T-helper 1 cell treated with Interleukin-12 subunit alpha and Interleukin-12 subunit beta and Interleukin-4 antibody, amounts not matched to agents 30 μg/mL and 1 μg/mL, for 36 hours (primary cell): ENCODE measurements around the gene XPO5.
"Not testable (repeated sequence)": the region's sequence is repeated elsewhere in the genome, so short reads cannot be mapped to it uniquely, and the experiment has no call there.

Experiments used
- H3K27ac Mint-ChIP-seq: one replicate; pipeline ENCODE4 v1.8.0; 2021; ENCODE audit warnings: mild to moderate bottlenecking, mixed read lengths
- H3K27me3 Mint-ChIP-seq: one replicate; pipeline ENCODE4 v1.8.0; 2021; ENCODE audit warnings: low read depth, mixed read lengths
- H3K36me3 Mint-ChIP-seq: one replicate; pipeline ENCODE4 v1.8.0; 2021; ENCODE audit warnings: low read depth, mixed read lengths
- H3K4me1 Mint-ChIP-seq: one replicate; pipeline ENCODE4 v1.8.0; 2021; ENCODE audit warnings: low read depth, mixed read lengths
- H3K4me3 Mint-ChIP-seq: one replicate; pipeline ENCODE4 v1.8.0; 2021; ENCODE audit warnings: mild to moderate bottlenecking, moderate library complexity, mixed read lengths
- H3K9me3 Mint-ChIP-seq: one replicate; pipeline ENCODE4 v1.8.0; 2021; ENCODE audit warnings: mixed read lengths

Gene XPO5

DNA sequence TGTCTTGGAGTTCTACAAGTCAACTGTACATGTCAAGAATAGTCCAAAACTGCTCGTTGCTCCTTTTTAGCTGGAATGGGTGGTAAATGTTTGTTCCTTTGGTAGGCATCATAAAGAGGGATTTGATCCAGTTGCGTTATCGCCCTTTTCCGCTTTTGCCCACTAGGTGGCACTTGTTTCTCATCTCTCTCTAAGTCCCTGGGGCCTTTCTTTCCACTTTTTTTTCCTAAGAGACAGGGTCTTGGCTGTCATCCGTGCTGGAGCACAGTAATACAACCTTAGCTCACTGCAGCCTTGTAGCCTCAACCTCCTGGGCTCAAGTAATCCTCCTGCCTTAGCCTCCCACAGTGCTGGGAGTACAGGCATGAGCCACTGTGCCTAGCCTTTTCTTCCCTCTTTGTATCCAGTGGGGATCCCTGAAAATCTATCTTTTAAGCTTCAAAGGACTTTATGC lies 32.5 kb upstream of the XPO5 start:
- H3K27me3 Mint-ChIP-seq: no peaks in the 10 kb centered on the region
- peaks cover 38% of the 10 kb centered on the region for H3K36me3 Mint-ChIP-seq
- H3K27ac Mint-ChIP-seq: peak overlapping the region; percentile 53
- H3K9me3 Mint-ChIP-seq: no peaks in the 10 kb centered on the region
- peaks cover 9% of the 10 kb centered on the region for H3K4me1 Mint-ChIP-seq
- no peak overlapping the region for H3K4me3 Mint-ChIP-seq

GRCh38 chr6:43606019-43606418 lies 30.2 kb upstream of the XPO5 start:
- Mint-ChIP-seq H3K36me3 (peaks cover 45% of the 10 kb centered on the region), H3K27ac (no peak overlapping the region)

GRCh38 chr6:43604174-43604573 lies 28.3 kb upstream of the XPO5 start:
- Mint-ChIP-seq H3K9me3 (no peaks in the 10 kb centered on the region), H3K4me3 (no peak overlapping the region), H3K36me3 (peaks cover 45% of the 10 kb centered on the region), H3K27ac (no peak overlapping the region), H3K27me3 (no peaks in the 10 kb centered on the region), H3K4me1 (peaks cover 13% of the 10 kb centered on the region)

More at GRCh38 chr6:43606019-43606418, 30.2 kb upstream of the XPO5 start:
- H3K9me3 Mint-ChIP-seq: no peaks in the 10 kb centered on the region
- no peak overlapping the region for H3K4me3 Mint-ChIP-seq
- H3K4me1 Mint-ChIP-seq: peaks cover 13% of the 10 kb centered on the region
- no peaks in the 10 kb centered on the region for H3K27me3 Mint-ChIP-seq

DNA sequence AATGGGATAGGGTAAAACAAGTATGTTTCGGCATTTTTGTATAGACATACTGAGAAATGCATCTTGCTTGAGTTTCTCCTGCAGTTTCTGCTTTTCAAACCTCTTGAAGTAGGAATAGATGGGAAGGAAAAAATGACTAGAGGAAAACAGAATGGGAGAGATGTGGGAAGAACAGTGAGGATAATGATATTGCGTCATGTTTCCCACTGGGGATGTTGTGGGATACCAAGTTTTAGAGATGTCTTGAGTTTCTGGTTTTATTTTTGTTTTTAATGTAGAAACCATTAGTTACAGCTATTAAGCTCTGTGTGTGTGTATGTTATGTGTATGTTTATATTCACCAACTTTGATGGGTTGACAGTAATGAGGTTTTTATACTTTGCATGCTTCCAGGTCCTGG lies 24.8 kb upstream of the XPO5 start:
- Mint-ChIP-seq H3K4me1 (peaks cover 4% of the 10 kb centered on the region), H3K36me3 (peaks cover 47% of the 10 kb centered on the region), H3K27me3 (no peaks in the 10 kb centered on the region), H3K4me3 (no peak overlapping the region), H3K9me3 (no peaks in the 10 kb centered on the region), H3K27ac (no peak overlapping the region)

DNA sequence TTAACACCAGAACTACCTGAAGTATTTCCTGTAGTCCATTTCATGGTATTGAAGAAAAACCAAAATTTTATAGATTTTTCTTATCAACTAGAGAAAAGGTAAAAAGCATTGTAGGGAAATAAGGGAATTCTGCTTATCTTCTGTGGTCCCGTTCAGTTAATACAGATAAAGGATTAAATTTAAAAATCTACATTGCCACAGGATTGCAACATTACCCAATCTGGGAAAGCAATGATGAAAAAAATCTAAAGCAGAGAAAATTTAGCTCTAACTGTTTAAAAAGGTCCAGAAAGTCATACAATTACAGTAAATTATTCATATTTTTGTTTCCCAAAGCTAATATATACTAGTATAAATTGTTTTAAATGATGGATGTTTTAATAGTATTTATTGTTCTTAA lies 18.1 kb upstream of the XPO5 start:
- no peak overlapping the region for H3K4me3 Mint-ChIP-seq
- no peak overlapping the region for H3K27ac Mint-ChIP-seq
- H3K27me3 Mint-ChIP-seq: no peaks in the 10 kb centered on the region
- peaks cover 2% of the 10 kb centered on the region for H3K4me1 Mint-ChIP-seq
- peaks cover 37% of the 10 kb centered on the region for H3K36me3 Mint-ChIP-seq
- no peaks in the 10 kb centered on the region for H3K9me3 Mint-ChIP-seq

DNA sequence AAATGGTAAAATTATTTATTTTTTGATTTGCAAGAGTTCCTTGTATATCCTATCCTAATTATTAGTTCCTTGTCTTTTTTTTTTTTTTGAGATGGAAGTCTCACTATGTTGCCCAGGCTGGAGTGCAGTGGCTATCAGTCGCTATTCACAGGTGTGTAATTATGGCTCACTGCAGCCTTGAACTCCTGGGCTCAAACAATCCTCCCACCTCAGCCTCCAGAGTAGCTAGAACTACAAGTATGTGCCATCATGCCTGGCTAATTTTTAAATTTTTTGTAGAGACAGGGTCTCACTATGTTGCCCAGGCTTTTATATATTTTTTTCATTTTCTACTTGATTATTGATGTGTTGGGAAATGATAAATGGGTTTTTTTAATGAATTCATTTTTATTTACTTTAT lies 13.7 kb upstream of the XPO5 start:
- peaks cover 21% of the 10 kb centered on the region for H3K4me1 Mint-ChIP-seq
- not testable (repeated sequence) for H3K4me3 Mint-ChIP-seq, H3K27ac Mint-ChIP-seq, H3K9me3 Mint-ChIP-seq, H3K27me3 Mint-ChIP-seq
- H3K36me3 Mint-ChIP-seq: peaks cover 50% of the 10 kb centered on the region

DNA sequence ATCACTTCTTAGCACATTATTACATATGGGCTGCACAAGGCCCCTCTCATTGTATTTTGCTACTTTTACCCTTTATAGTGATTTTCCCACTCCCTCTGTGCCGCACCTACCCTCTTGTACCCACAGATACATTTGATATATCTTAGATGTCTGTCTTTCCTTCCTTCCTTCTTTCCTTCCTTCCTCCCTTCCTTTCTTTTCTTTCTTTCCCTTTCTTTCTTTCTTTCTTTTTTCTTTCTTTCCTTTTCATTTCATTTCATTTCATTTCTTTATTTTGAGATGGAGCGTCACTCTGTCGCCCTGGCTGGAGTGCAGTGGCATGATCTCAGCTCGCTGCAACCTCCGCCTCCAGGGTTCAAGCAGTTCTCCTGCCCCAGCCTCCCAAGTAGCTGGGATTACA lies 12.4 kb upstream of the XPO5 start:
- Mint-ChIP-seq H3K27ac (peak overlapping the region; percentile 67), H3K36me3 (peaks cover 62% of the 10 kb centered on the region), H3K4me3 (no peak overlapping the region), H3K4me1 (peaks cover 33% of the 10 kb centered on the region), H3K9me3 (no peaks in the 10 kb centered on the region), H3K27me3 (no peaks in the 10 kb centered on the region)

DNA sequence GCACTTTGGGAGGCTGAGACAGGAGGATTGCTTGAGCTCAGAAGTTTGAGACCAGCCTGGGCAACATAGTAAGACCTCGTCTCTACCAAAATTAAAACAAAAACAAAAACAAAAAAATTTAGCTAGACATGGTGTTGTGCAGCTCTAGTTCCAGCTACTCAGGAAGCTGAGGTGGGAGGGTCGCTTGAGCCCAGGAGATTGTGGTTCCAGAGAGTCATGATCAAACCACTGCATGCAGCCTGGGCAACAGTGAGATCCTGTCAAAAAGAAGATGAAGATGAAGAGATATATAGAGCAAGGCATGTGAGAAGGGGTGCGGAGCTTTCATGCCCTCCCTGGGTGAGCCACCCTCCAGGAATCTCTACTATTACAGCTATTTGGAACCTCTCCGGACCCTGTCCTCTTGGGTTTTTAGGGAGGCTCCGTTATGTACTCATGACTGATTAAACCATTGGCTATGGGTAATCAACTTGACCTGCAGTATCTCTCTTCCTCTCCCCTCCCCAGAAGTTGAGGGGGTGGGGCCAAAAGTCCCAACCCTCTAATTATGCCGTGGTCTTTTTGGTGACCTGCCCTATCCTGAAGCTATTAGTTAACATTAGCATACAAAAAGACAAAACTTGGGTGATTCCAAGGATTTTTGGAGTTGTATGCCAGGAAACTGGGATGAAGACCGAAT lies 9.2 kb upstream of the XPO5 start:
- Mint-ChIP-seq H3K27me3 (no peaks in the 10 kb centered on the region), H3K27ac (peak overlapping the region; percentile 84), H3K36me3 (peaks cover 58% of the 10 kb centered on the region), H3K4me3 (peak overlapping the region; percentile 65), H3K4me1 (peaks cover 39% of the 10 kb centered on the region), H3K9me3 (no peaks in the 10 kb centered on the region)

- Mint-ChIP-seq H3K36me3 (peaks cover 58% of the 10 kb centered on the region), H3K4me1 (peaks cover 53% of the 10 kb centered on the region), H3K27me3 (no peaks in the 10 kb centered on the region), H3K9me3 (no peaks in the 10 kb centered on the region), H3K27ac (no peak overlapping the region), H3K4me3 (no peak overlapping the region)
These were observed 7.1 kb upstream of the XPO5 start for GRCh38 chr6:43582911-43583310.

- H3K4me1 Mint-ChIP-seq: peaks cover 42% of the 10 kb centered on the region
- no peaks in the 10 kb centered on the region for H3K9me3 Mint-ChIP-seq
- peaks cover 37% of the 10 kb centered on the region for H3K36me3 Mint-ChIP-seq
- H3K4me3 Mint-ChIP-seq: peak overlapping the region; percentile 63
- H3K27me3 Mint-ChIP-seq: no peaks in the 10 kb centered on the region
- H3K27ac Mint-ChIP-seq: peak overlapping the region; percentile 49
These were observed 3.3 kb upstream of the XPO5 start for GRCh38 chr6:43579171-43579570.

DNA sequence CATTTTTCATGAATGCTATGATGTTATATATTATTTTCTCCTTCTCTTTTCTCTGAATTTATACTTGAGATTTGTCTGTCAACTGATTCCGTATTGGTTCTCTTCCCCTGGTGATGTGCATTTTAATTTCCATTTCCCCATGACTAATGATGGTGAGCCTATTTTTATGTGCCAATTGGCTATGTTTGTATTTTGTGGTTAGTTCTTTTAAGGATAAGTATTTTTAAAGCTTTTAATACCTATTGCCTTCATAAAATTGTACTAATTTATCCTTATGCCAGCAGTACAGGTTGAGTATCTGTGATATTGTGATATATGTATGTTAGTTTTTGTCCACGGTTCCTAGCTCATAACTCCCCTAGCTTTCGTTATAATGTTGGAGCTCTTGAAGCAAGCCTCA lies 2.9 kb upstream of the XPO5 start:
- Mint-ChIP-seq H3K27ac (peak overlapping the region; percentile 49), H3K27me3 (no peaks in the 10 kb centered on the region)

DNA sequence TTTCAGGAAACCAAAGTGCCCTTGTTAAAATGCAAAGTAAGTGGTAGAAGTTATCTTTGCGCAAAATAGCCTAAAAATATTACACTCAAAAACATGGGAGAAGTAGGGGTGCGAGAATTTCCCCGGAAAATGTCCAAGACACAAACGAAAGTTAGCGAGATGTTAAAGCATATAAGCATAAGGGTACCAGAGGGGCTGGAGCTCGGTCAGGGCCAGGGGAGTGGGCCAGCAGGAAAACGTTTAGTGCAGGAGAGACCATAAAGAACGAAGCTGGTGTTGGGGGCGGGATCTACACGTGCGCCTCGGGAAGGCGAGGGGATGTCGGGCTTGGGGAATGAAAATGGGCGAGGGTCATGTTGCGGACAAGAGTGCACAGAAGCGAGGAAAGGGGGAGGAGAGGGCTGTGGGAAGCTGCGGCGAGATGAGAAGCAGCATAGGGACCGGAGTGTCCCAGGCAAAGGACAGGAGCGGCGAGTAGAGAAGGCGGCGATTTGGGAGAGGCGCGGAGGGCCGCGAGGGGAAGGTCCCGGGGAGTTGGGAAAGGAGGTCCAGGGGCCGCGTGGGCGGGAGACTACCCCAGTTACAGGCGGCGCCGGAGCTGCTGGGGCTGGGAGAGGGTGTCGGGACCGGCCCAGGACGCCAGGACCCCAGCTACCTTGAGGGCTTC lies 600 bp downstream of the XPO5 start:
- peaks cover 31% of the 10 kb centered on the region for H3K36me3 Mint-ChIP-seq
- no peaks in the 10 kb centered on the region for H3K9me3 Mint-ChIP-seq
- peak overlapping the region; percentile 92 for H3K27ac Mint-ChIP-seq
- H3K4me1 Mint-ChIP-seq: peaks cover 44% of the 10 kb centered on the region
- H3K27me3 Mint-ChIP-seq: no peaks in the 10 kb centered on the region
- peak overlapping the region; percentile 97 for H3K4me3 Mint-ChIP-seq

More for the DNA sequence above, 2.9 kb upstream of the XPO5 start:
- Mint-ChIP-seq H3K4me3 (peak overlapping the region; percentile 63), H3K4me1 (peaks cover 38% of the 10 kb centered on the region), H3K9me3 (no peaks in the 10 kb centered on the region), H3K36me3 (peaks cover 33% of the 10 kb centered on the region)

GRCh38 chr6:43572015-43572414 lies 3.8 kb downstream of the XPO5 start:
- peaks cover 23% of the 10 kb centered on the region for H3K4me1 Mint-ChIP-seq
- H3K4me3 Mint-ChIP-seq: no peak overlapping the region
- no peaks in the 10 kb centered on the region for H3K9me3 Mint-ChIP-seq
- H3K36me3 Mint-ChIP-seq: peaks cover 30% of the 10 kb centered on the region
- no peaks in the 10 kb centered on the region for H3K27me3 Mint-ChIP-seq
- peak overlapping the region; percentile 87 for H3K27ac Mint-ChIP-seq

GRCh38 chr6:43570876-43571441 lies 4.9 kb downstream of the XPO5 start:
- no peaks in the 10 kb centered on the region for H3K9me3 Mint-ChIP-seq
- H3K27ac Mint-ChIP-seq: peak overlapping the region; percentile 87
- H3K4me3 Mint-ChIP-seq: peak overlapping the region; percentile 47
- no peaks in the 10 kb centered on the region for H3K27me3 Mint-ChIP-seq
- H3K36me3 Mint-ChIP-seq: peaks cover 32% of the 10 kb centered on the region
- H3K4me1 Mint-ChIP-seq: peaks cover 25% of the 10 kb centered on the region

GRCh38 chr6:43559328-43559727 lies 16.5 kb downstream of the XPO5 start:
- Mint-ChIP-seq H3K4me1 (no peaks in the 10 kb centered on the region), H3K27me3 (no peaks in the 10 kb centered on the region), H3K9me3 (no peaks in the 10 kb centered on the region), H3K27ac (no peak overlapping the region), H3K4me3 (no peak overlapping the region), H3K36me3 (peaks cover 44% of the 10 kb centered on the region)
